H1 (cell line): ENCODE measurements around the gene DLX2. TPM values are rescaled to one million over a fixed set of nuclear protein-coding genes. Genes with fewer than 3 reads are reported as not detected.

ENCODE experiments used
- polyA plus RNA-seq, 7 experiments: library from polyadenylated mRNA; depleted of rRNA in 3 of 7; stranded (reverse) in 5 of 7; unstranded in 2 of 7; fragments of >200 nt in 5 of 7; fragments of 200-250 nt in 2 of 7; gene quantifications; 1 replicate in 5 of 7; 2 replicates in 1 of 7; 4 replicates in 1 of 7; pipeline versions ENCODE4 v1.2.1 to v1.2.3, GENCODE V29; 2011 to 2013; ENCODE audit warnings: missing spikeins in 2 of 7, mixed read lengths in 2 of 7
- total RNA-seq: library from RNA; stranded (reverse); fragmentation: NEBNext Ultra II Directional; extraction: Animal tissue kit (Norgen Biotek cat#: 25700); gene quantifications from 2 replicates; pipeline ENCODE4 v1.2.1, GENCODE V29; 2021

Gene DLX2
- total and polyA plus RNA-seq, 2 of the 8 experiments (the other 6 are each of a cell fraction or from before 2014, with no cell fraction given), result 0.45 TPM; not detected in 1

Other genes with a start within 250 kb of the DLX2 start
- gene SLC25A12, start 208.7 kb downstream of the DLX2 start, total RNA-seq, result 9.9 and 10.2 TPM in 2 replicates
- 5.3 and 7.7 TPM in 2 replicates for gene SLC25A12, start 208.7 kb downstream of the DLX2 start, polyA plus RNA-seq (2011; rRNA removed)
- 68.4 and 74.2 TPM in 2 replicates for gene HAT1, start 180.4 kb downstream of the DLX2 start, total RNA-seq
- 21.2 and 44.6 TPM in 2 replicates for gene HAT1, start 180.4 kb downstream of the DLX2 start, polyA plus RNA-seq (2011; rRNA removed)
- gene METAP1D, start 102.9 kb downstream of the DLX2 start, total RNA-seq, result 6.2 and 6.4 TPM in 2 replicates
- 3.9 and 4.7 TPM in 2 replicates for gene METAP1D, start 102.9 kb downstream of the DLX2 start, polyA plus RNA-seq (2011; rRNA removed)
- not detected in 2 replicates for gene DLX1, start 17.4 kb downstream of the DLX2 start, total RNA-seq
- gene DLX1, start 17.4 kb downstream of the DLX2 start, polyA plus RNA-seq (2011; rRNA removed), result 0.05 and 0.11 TPM in 2 replicates